MCF 10A (cell line): ENCODE data around the gene DCUN1D3. TPM values are rescaled to one million over a fixed set of nuclear protein-coding genes. Genes with fewer than 3 reads are reported as not detected.
A peak's percentile ranks its signal among the peaks of the same experiment; 100 is the strongest.

ENCODE experiments used
- BruUV-seq: library from RNA; stranded (reverse); fragments of 400-500 nt; replicated peaks from 2 replicates; lab custom pipeline; 2021; lab: Mats Ljungman, UMichigan
- CTCF ChIA-PET: fragments of 300-600 bp; sonication (Branson Sonifier 250); formaldehyde crosslinking; extraction: SDS; loops from one replicate; lab custom pipeline; 2021; ENCODE audit warnings: antibody characterized with exemption, inconsistent platforms; lab: Yijun Ruan, JAX
- POLR2A ChIA-PET: fragments of 300-600, 350-650 bp; sonication (Branson Sonifier 250); formaldehyde crosslinking; extraction: SDS; loops from one replicate; lab custom pipeline; 2020; ENCODE audit warnings: antibody characterized with exemption, inconsistent platforms; lab: Yijun Ruan, JAX
- DNase-seq: peaks from one replicate; pipeline ENCODE4 v3.0.0-alpha.2; 2018; ENCODE audit not compliant: unreplicated experiment
- H3K27ac Mint-ChIP-seq: one replicate; pipeline ENCODE4 v1.8.0; 2022; ENCODE audit warnings: mild to moderate bottlenecking, low read depth, mixed read lengths; ENCODE audit not compliant: unreplicated experiment
- H3K27me3 Mint-ChIP-seq: one replicate; pipeline ENCODE4 v1.8.0; 2022; ENCODE audit warnings: mixed read lengths; ENCODE audit not compliant: insufficient read depth, unreplicated experiment
- H3K36me3 Mint-ChIP-seq: one replicate; pipeline ENCODE4 v1.8.0; 2022; ENCODE audit warnings: mild to moderate bottlenecking, moderate library complexity, mixed read lengths; ENCODE audit not compliant: insufficient read depth, unreplicated experiment
- H3K4me1 Mint-ChIP-seq: one replicate; pipeline ENCODE4 v1.8.0; 2022; ENCODE audit warnings: mixed read lengths; ENCODE audit not compliant: insufficient read depth, unreplicated experiment
- H3K4me3 Mint-ChIP-seq: one replicate; pipeline ENCODE4 v1.8.0; 2022; ENCODE audit warnings: mild to moderate bottlenecking, moderate library complexity, mixed read lengths; ENCODE audit not compliant: unreplicated experiment
- H3K9me3 Mint-ChIP-seq: one replicate; pipeline ENCODE4 v1.8.0; 2022; ENCODE audit warnings: mixed read lengths; ENCODE audit not compliant: unreplicated experiment
- CTCF ChIP-seq: fragments of 200-600 bp; IDR thresholded peaks from one replicate; pipeline ENCODE4 v1.8.0; 2022; ENCODE audit warnings: antibody characterized with exemption, mild to moderate bottlenecking; ENCODE audit not compliant: unreplicated experiment
- intact Hi-C: fragments of 100-400 bp; cut with micrococcal nuclease; formaldehyde crosslinking; loops from 2 replicates; pipeline ENCODE4 v1.14.1; 2022
- total RNA-seq: library from RNA; stranded (reverse); gene quantifications from 2 replicates; pipeline ENCODE4 v1.2.3, GENCODE V29; 2022

The DCUN1D3 gene
- total RNA-seq, 1 experiment from 2014 or later = 31.7 TPM

- Mint-ChIP-seq H3K36me3 (peaks cover 5% of the 10 kb centered on the region), H3K4me3 (peak overlapping the region; percentile 55), H3K4me1 (peaks cover 64% of the 10 kb centered on the region), H3K27ac (peak overlapping the region; percentile 86), H3K9me3 (no peaks in the 10 kb centered on the region), H3K27me3 (no peaks in the 10 kb centered on the region)
- no TSS peak for BruUV-seq
- ChIA-PET CTCF (interaction anchor here (0.7 to 4.4 kb wide), 2 partner anchors 55 to 99 kb away, joined by 5 to 33 read pairs; partner anchors contain the start of gene REXO5), POLR2A (interaction anchor here (3.3 to 16.0 kb wide), 3 partner anchors 8 to 54 kb away, joined by 17 to 343 read pairs (median 47); no protein-coding TSS in a partner anchor)
- intact Hi-C loops = no loop called here
- no peak for TF ChIP-seq CTCF
- DNase-seq = no peak
Measured at GRCh38 chr16:20905576-20905975, 5.4 kb upstream of the DCUN1D3 start.

- ChIA-PET CTCF (interaction anchor here (4.4 kb wide), 1 partner anchor 54 kb away, joined by 33 read pairs; no protein-coding TSS in a partner anchor), POLR2A (interaction anchor here (0.7 to 16.0 kb wide), 8 partner anchors 9 to 396 kb away, joined by 3 to 343 read pairs (median 5); no protein-coding TSS in a partner anchor)
- Mint-ChIP-seq H3K27ac (peak overlapping the region; percentile 79), H3K9me3 (no peaks in the 10 kb centered on the region), H3K4me1 (peaks cover 59% of the 10 kb centered on the region), H3K36me3 (peaks cover 15% of the 10 kb centered on the region), H3K4me3 (peak overlapping the region; percentile 4), H3K27me3 (no peaks in the 10 kb centered on the region)
- no TSS peak for BruUV-seq
- no peak for TF ChIP-seq CTCF
- DNase-seq = peak; percentile 42
- intact Hi-C loops = loop anchor here (5.0 kb wide), 2 partner anchors 178 to 398 kb away; no protein-coding TSS in a partner anchor
Measured at GRCh38 chr16:20904507-20905081, 4.4 kb upstream of the DCUN1D3 start.

- peak overlapping the region; percentile 4 for H3K4me3 Mint-ChIP-seq
- POLR2A ChIA-PET = interaction anchor here (0.7 to 16.0 kb wide), 9 partner anchors 9 to 397 kb away, joined by 3 to 343 read pairs (median 4); no protein-coding TSS in a partner anchor
- no TSS peak for BruUV-seq
- peaks cover 65% of the 10 kb centered on the region for H3K4me1 Mint-ChIP-seq
- CTCF ChIA-PET = interaction anchor here (0.8 to 4.4 kb wide), 5 partner anchors 8 to 163 kb away, joined by 3 to 33 read pairs (median 3); no protein-coding TSS in a partner anchor
- TF ChIP-seq CTCF = no peak
- H3K36me3 Mint-ChIP-seq = peaks cover 16% of the 10 kb centered on the region
- H3K9me3 Mint-ChIP-seq = no peaks in the 10 kb centered on the region
- DNase-seq = no peak
- intact Hi-C loops = loop anchor here (5.0 kb wide), 2 partner anchors 178 to 398 kb away; no protein-coding TSS in a partner anchor
- peak overlapping the region; percentile 79 for H3K27ac Mint-ChIP-seq
- H3K27me3 Mint-ChIP-seq = no peaks in the 10 kb centered on the region
Measured at GRCh38 chr16:20903899-20904506, 3.8 kb upstream of the DCUN1D3 start.
